ENCODE results near the gene SNRNP48. TPM values are rescaled to one million over a fixed set of nuclear protein-coding genes. Genes with fewer than 3 reads are reported as not detected.

Gene SNRNP48
- total RNA-seq, 1 donor from 2014 or later, result 54.1 TPM

- Histone ChIP-seq H2AFZ (replicated peaks) (no peak overlapping the region), H3K27ac (no peak overlapping the region), H3K4me3 (no peak overlapping the region), H3K4me2 (no peak overlapping the region), H3K79me2 (ENCODE audit: low read depth) (no peaks in the 10 kb centered on the region), H3K27me3 (no peaks in the 10 kb centered on the region), H3K36me3 (no peaks in the 10 kb centered on the region), H3F3A (ENCODE audit: low read depth) (no peaks in the 10 kb centered on the region), H3K9ac (no peak overlapping the region), H3K4me1 (no peaks in the 10 kb centered on the region), H3K9me3 (ENCODE audit: low read depth) (no peaks in the 10 kb centered on the region), H4K20me1 (ENCODE audit: low read depth) (no peaks in the 10 kb centered on the region)
- Mint-ChIP-seq H3K27me3 (ENCODE audit: insufficient read depth, low read depth) (peaks cover 2% of the 10 kb centered on the region), H3K4me1 (no peaks in the 10 kb centered on the region), H3K36me3 (peaks cover 1% of the 10 kb centered on the region), H3K27ac (no peak overlapping the region), H3K9me3 (no peaks in the 10 kb centered on the region), H3K4me3 (no peak overlapping the region)
- TF ChIP-seq EZH2phosphoT487 (IDR thresholded peaks at IDR 0.05) (no peak), EZH2 (IDR thresholded peaks at IDR 0.05) (no peak), CTCF (IDR thresholded peaks at IDR 0.05) (no peak)
- no peak for DNase-seq (ENCODE audit: low spot score)
These were observed 34.3 kb upstream of the SNRNP48 start for GRCh38 chr6:7555671-7556070.

DNA sequence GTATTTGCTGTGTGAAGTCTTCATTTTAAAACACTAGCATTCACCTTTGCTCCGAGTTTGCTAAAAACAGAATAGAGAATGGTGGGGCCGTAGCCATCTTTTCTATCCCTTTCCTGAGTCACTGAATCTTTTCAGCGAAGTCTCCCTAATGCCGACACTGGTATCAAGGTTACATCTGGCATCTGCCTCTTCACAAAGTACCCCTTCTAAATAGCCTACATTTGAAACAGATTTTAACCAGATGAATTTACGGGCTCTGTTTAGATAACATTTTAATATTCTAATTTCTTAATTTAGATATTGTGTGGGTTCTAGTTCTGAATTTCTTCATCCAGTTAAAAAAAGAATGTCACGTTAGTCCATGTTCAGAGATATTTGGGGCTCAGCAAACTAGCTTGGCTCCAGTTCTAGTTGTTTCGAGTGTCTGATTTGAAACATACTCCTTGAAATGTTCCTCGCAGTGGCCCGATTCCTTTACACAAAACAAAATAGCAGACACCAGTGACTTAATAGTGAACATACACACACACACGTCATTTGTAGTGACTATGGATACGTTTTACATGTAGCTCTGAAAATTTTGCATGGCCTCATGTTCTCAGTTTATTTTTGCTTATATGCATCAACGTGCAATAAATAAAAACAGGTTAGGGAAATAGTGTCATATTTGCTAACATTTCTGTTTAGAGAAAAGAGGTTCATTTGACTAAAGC, 33.4 kb upstream of the SNRNP48 start:
- no peaks in the 10 kb centered on the region for H3K9me3 ChIP-seq (ENCODE audit: low read depth)
- H4K20me1 ChIP-seq (ENCODE audit: low read depth), result no peaks in the 10 kb centered on the region
- H3K4me1 Mint-ChIP-seq, result no peaks in the 10 kb centered on the region
- no peaks in the 10 kb centered on the region for H3K79me2 ChIP-seq (ENCODE audit: low read depth)
- H3K4me3 Mint-ChIP-seq, result no peak overlapping the region
- H3K36me3 ChIP-seq, result no peaks in the 10 kb centered on the region
- no peak overlapping the region for H3K4me3 ChIP-seq
- no peak overlapping the region for H2AFZ ChIP-seq (replicated peaks)
- H3K4me2 ChIP-seq, result no peak overlapping the region
- H3K27me3 ChIP-seq, result no peaks in the 10 kb centered on the region
- H3K9ac ChIP-seq, result no peak overlapping the region
- TF ChIP-seq CTCF (IDR thresholded peaks at IDR 0.05) (no peak), EZH2 (IDR thresholded peaks at IDR 0.05) (no peak), EZH2phosphoT487 (IDR thresholded peaks at IDR 0.05) (no peak)
- no peak for DNase-seq (ENCODE audit: low spot score)
- H3K4me1 ChIP-seq, result no peaks in the 10 kb centered on the region
- H3K27ac ChIP-seq, result no peak overlapping the region
- H3K9me3 Mint-ChIP-seq, result no peaks in the 10 kb centered on the region
- no peak overlapping the region for H3K27ac Mint-ChIP-seq
- H3F3A ChIP-seq (ENCODE audit: low read depth), result no peaks in the 10 kb centered on the region
- peaks cover 2% of the 10 kb centered on the region for H3K27me3 Mint-ChIP-seq (ENCODE audit: insufficient read depth, low read depth)
- H3K36me3 Mint-ChIP-seq, result peaks cover 1% of the 10 kb centered on the region

- Histone ChIP-seq H3K27me3 (no peaks in the 10 kb centered on the region), H3K4me1 (no peaks in the 10 kb centered on the region), H3K27ac (no peak overlapping the region), H3K4me3 (no peak overlapping the region), H3K4me2 (no peak overlapping the region), H3F3A (ENCODE audit: low read depth) (no peaks in the 10 kb centered on the region), H3K9ac (no peak overlapping the region), H3K9me3 (ENCODE audit: low read depth) (no peaks in the 10 kb centered on the region), H2AFZ (replicated peaks) (no peak overlapping the region), H4K20me1 (ENCODE audit: low read depth) (no peaks in the 10 kb centered on the region), H3K36me3 (no peaks in the 10 kb centered on the region), H3K79me2 (ENCODE audit: low read depth) (no peaks in the 10 kb centered on the region)
- Mint-ChIP-seq H3K27ac (no peak overlapping the region), H3K27me3 (ENCODE audit: insufficient read depth, low read depth) (peaks cover 2% of the 10 kb centered on the region), H3K36me3 (peaks cover 1% of the 10 kb centered on the region), H3K4me3 (no peak overlapping the region), H3K9me3 (no peaks in the 10 kb centered on the region), H3K4me1 (no peaks in the 10 kb centered on the region)
- no peak for TF ChIP-seq EZH2phosphoT487 (IDR thresholded peaks at IDR 0.05)
- TF ChIP-seq CTCF (IDR thresholded peaks at IDR 0.05), result no peak
- TF ChIP-seq EZH2 (IDR thresholded peaks at IDR 0.05), result no peak
- DNase-seq (ENCODE audit: low spot score), result no peak
These were observed 32.3 kb upstream of the SNRNP48 start for GRCh38 chr6:7557652-7558051.
